ENCODE data around the gene SPRR1A.

Gene SPRR1A

GRCh38 chr1:153030895-153031294, 47.0 kb downstream of the SPRR1A start, which contains the start of gene SPRR1B:
TSS of gene SPRR1B (plus strand) at chr1:153031203. CDS start at chr1:153032346, 1,143 bp downstream.
- no peak for DNase-seq (ENCODE audit: low read depth)

DNA sequence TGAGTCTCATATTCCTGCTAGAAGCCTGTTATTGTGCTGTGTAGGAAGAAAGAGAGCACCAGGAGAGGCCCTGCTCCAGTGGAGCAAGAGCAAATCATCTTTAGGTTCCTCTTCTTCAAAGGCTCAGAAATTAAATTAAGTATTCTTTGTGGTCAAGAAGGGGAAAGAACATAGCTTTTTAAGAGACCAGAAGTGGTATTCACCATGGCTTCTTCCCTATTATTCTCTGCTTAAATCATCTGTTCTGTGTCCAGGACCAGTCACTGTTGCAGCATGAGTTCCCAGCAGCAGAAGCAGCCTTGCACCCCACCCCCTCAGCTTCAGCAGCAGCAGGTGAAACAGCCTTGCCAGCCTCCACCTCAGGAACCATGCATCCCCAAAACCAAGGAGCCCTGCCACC, 48.2 kb downstream of the SPRR1A start:
- DNase-seq (ENCODE audit: low read depth) = no peak

- no peak for DNase-seq (ENCODE audit: low read depth)
These were observed 48.9 kb downstream of the SPRR1A start for GRCh38 chr1:153032677-153033308.

DNA sequence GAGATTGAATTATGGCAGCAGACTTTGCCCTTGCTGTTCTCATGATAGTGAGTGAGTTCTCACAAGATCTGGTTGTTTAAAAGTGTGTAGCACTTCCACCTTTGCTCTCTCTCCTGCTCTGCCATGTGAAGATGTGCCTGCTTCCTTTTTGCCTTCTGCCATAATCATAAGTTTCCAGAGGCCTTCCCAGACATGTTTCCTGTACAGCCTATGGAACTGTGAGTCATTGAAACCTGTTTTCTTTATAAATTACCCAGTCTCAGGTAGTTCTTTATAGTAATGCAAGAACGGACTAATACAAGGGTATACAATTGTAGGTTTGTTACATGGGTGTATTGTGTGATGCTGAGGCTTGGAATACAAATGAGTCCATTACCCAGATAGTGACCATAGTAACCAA, 51.3 kb downstream of the SPRR1A start:
- no peak for DNase-seq (ENCODE audit: low read depth)
